GM18511 (cell line): ENCODE measurements around the gene TSPO.

ENCODE experiments used
- ATAC-seq: cut with Tn5 transposase; IDR thresholded peaks from one replicate; pipeline ENCODE4 v1.9.1; 2021; ENCODE audit warnings: mild to moderate bottlenecking, moderate library complexity; ENCODE audit not compliant: unreplicated experiment

Gene TSPO

GRCh38 chr22:43157874-43158546 is 6.7 kb downstream of the TSPO start:
- ATAC-seq: no peak

GRCh38 chr22:43158778-43159483 is 7.6 kb downstream of the TSPO start:
- no peak for ATAC-seq

GRCh38 chr22:43159484-43160178 is 8.3 kb downstream of the TSPO start:
- ATAC-seq: no peak

GRCh38 chr22:43160497-43161126 is 9.3 kb downstream of the TSPO start:
- no peak for ATAC-seq

- no peak for ATAC-seq
Measured at GRCh38 chr22:43162412-43163150, 11.2 kb downstream of the TSPO start.

GRCh38 chr22:43163241-43163795 is 12.0 kb downstream of the TSPO start:
- ATAC-seq: no peak

GRCh38 chr22:43164636-43165035 is 13.3 kb downstream of the TSPO start:
- ATAC-seq: no peak

GRCh38 chr22:43166132-43166930 is 15.0 kb downstream of the TSPO start:
- ATAC-seq: no peak

- no peak for ATAC-seq
Measured at GRCh38 chr22:43167001-43167589, 15.7 kb downstream of the TSPO start.

GRCh38 chr22:43168471-43169309 is 17.3 kb downstream of the TSPO start:
- no peak for ATAC-seq

GRCh38 chr22:43169310-43170130 is 18.2 kb downstream of the TSPO start:
- no peak for ATAC-seq

- no peak for ATAC-seq
Measured at GRCh38 chr22:43170131-43170480, 18.7 kb downstream of the TSPO start.

GRCh38 chr22:43171019-43171491 is 19.7 kb downstream of the TSPO start:
- ATAC-seq: no peak

- no peak for ATAC-seq
Measured at GRCh38 chr22:43171607-43172006, 20.2 kb downstream of the TSPO start.

GRCh38 chr22:43172191-43172590 is 20.8 kb downstream of the TSPO start:
- ATAC-seq: no peak

GRCh38 chr22:43173566-43173965 is 22.2 kb downstream of the TSPO start:
- no peak for ATAC-seq

- ATAC-seq: no peak
Measured at GRCh38 chr22:43173976-43174720, 22.8 kb downstream of the TSPO start.
